HepG2 (cell line): ENCODE results near the gene TULP4. TPM values are rescaled to one million over a fixed set of nuclear protein-coding genes. Genes with fewer than 3 reads are reported as not detected.
A peak's percentile ranks its signal among the peaks of the same experiment; 100 is the strongest.

Experiments
- EED ChIP-seq: sonication (generic); formaldehyde crosslinking; IDR thresholded peaks from 2 replicates; pipeline ENCODE4 v1.5.0; 2020; ENCODE audit warnings: mild to moderate bottlenecking, missing genetic modification reagents
- HOXA5 ChIP-seq: sonication (generic); formaldehyde crosslinking; IDR thresholded peaks from 2 replicates; pipeline ENCODE4 v1.4.0; 2020; ENCODE audit warnings: missing genetic modification reagents
- MAF1 ChIP-seq: sonication (generic); formaldehyde crosslinking; IDR thresholded peaks from 2 replicates; pipeline ENCODE4 v1.5.0; 2020; ENCODE audit warnings: missing genetic modification reagents, borderline replicate concordance
- MXI1 ChIP-seq: IDR thresholded peaks from 3 replicates; pipeline ENCODE4 v1.6.1; 2012; ENCODE audit warnings: low read depth, low read length, inconsistent platforms, borderline replicate concordance
- NONO ChIP-seq, 2 experiments: fragments of 450-650 bp in 1 of 2; sonication (generic) in 1 of 2; formaldehyde crosslinking in 1 of 2; IDR thresholded peaks in 1 of 2; conservative IDR thresholded peaks in 1 of 2; 2 replicates each; pipeline versions ENCODE4 v1.6.1 to v1.8.0; 2017 to 2022; ENCODE audit warnings: mild to moderate bottlenecking in 1 of 2, missing genetic modification reagents in 1 of 2, moderate library complexity in 1 of 2
- RARA ChIP-seq: IDR thresholded peaks from 2 replicates; pipeline ENCODE4 v1.6.1; 2016; ENCODE audit warnings: missing genetic modification reagents, missing compliant biosample characterization
- RERE ChIP-seq: IDR thresholded peaks from 2 replicates; pipeline ENCODE4 v1.6.1; 2016; ENCODE audit warnings: low read depth, missing genetic modification reagents, missing compliant biosample characterization
- RFXAP ChIP-seq: sonication (generic); formaldehyde crosslinking; IDR thresholded peaks from 2 replicates; pipeline ENCODE4 v1.4.0; 2020; ENCODE audit warnings: missing genetic modification reagents, borderline replicate concordance
- RNF2 ChIP-seq: fragments of 450-650 bp; conservative IDR thresholded peaks from 2 replicates; pipeline ENCODE4 v1.6.1; 2016; ENCODE audit warnings: low read depth
- SOX6 ChIP-seq, 2 experiments: fragments of 450-650 bp in 1 of 2; sonication (generic) in 1 of 2; formaldehyde crosslinking in 1 of 2; IDR thresholded peaks; 2 replicates each; pipeline versions ENCODE4 v1.4.0 to v1.6.1; 2017 to 2020; ENCODE audit warnings: antibody characterized with exemption in 1 of 2, mild to moderate bottlenecking in 1 of 2, missing genetic modification reagents in 1 of 2
- TFDP1 ChIP-seq: IDR thresholded peaks from 2 replicates; pipeline ENCODE4 v1.6.1; 2016; ENCODE audit warnings: missing compliant biosample characterization, missing genetic modification reagents, borderline replicate concordance
- ZNF24 ChIP-seq: fragments of 450-650 bp; IDR thresholded peaks from 2 replicates; pipeline ENCODE4 v1.6.1; 2017; ENCODE audit warnings: antibody characterized with exemption, mild to moderate bottlenecking
- ZNF281 ChIP-seq: sonication (generic); formaldehyde crosslinking; IDR thresholded peaks from 2 replicates; pipeline ENCODE4 v1.4.0; 2020; ENCODE audit warnings: missing genetic modification reagents, borderline replicate concordance
- ZNF282 ChIP-seq: fragments of 450-650 bp; IDR thresholded peaks from 2 replicates; pipeline ENCODE4 v1.6.1; 2018; ENCODE audit not compliant: partially characterized antibody
- ZNF33A ChIP-seq: sonication (generic); formaldehyde crosslinking; IDR thresholded peaks from 2 replicates; pipeline ENCODE4 v1.5.1; 2020; ENCODE audit warnings: missing genetic modification reagents, mild to moderate bottlenecking, moderate library complexity, borderline replicate concordance
- ZNF556 ChIP-seq: sonication (generic); formaldehyde crosslinking; IDR thresholded peaks from 2 replicates; pipeline ENCODE4 v1.4.0; 2020; ENCODE audit warnings: mild to moderate bottlenecking, missing genetic modification reagents, borderline replicate concordance
- ZNF709 ChIP-seq: sonication (generic); formaldehyde crosslinking; IDR thresholded peaks from 2 replicates; pipeline ENCODE4 v1.5.0; 2020; ENCODE audit warnings: mild to moderate bottlenecking, missing genetic modification reagents
- ZNF781 ChIP-seq: sonication (generic); formaldehyde crosslinking; IDR thresholded peaks from 2 replicates; pipeline ENCODE4 v1.5.1; 2020; ENCODE audit warnings: borderline replicate concordance, mild to moderate bottlenecking, missing genetic modification reagents; ENCODE audit errors: not compliant biosample characterization
- polyA plus RNA-seq, 8 experiments: library from polyadenylated mRNA; depleted of rRNA in 3 of 8; stranded (reverse) in 7 of 8; unstranded in 1 of 8; fragments of >200 nt; fragmentation: Illumina TruSeq in 4 of 8; extraction: Trizol in 4 of 8; gene quantifications; 2 replicates each; pipeline versions ENCODE4 v1.2.1 to v1.2.3, GENCODE V29; 2011 to 2016; ENCODE audit warnings: low read depth in 4 of 8, missing spikeins in 1 of 8, mixed read lengths in 1 of 8; ENCODE audit not compliant: insufficient read depth in 1 of 8
- total RNA-seq, 5 experiments: library from RNA; depleted of rRNA; stranded (reverse); fragments of >200 nt; fragmentation: Illumina TruSeq; extraction: Trizol; gene quantifications; 2 replicates each; pipeline ENCODE4 v1.2.3, GENCODE V29; 2016; ENCODE audit warnings: low read depth in 1 of 5

TULP4 gene
- total and polyA plus RNA-seq, 2 of the 13 experiments (the other 11 are each of a cell fraction or from before 2014, with no cell fraction given), result 21.1 to 122 TPM

- TF ChIP-seq HOXA5 (CRISPR knock-in tag) (peak; percentile 56; the same call in 1 of the 2 replicates), MAF1 (CRISPR knock-in tag) (peak; percentile 50; the same call in 1 of the 2 replicates), MXI1 (no peak), ZNF709 (CRISPR knock-in tag) (peak; percentile 20; the same call in 1 of the 2 replicates), ZNF282 (no peak), RERE (CRISPR knock-in tag) (peak; percentile 59; the same call in 1 of the 2 replicates), ZNF24 (no peak), EED (no peak), RARA (peak; percentile 80), TFDP1 (peak; percentile 89), ZNF33A (CRISPR knock-in tag) (no peak), NONO (IDR thresholded peaks at IDR 0.05) (no peak), NONO (CRISPR knock-in tag; conservative IDR thresholded peaks at IDR 0.05) (peak; percentile 55; the same call in 1 of the 2 replicates), RFXAP (CRISPR knock-in tag) (peak; percentile 71; the same call in 1 of the 2 replicates), ZNF781 (peak; percentile 37), ZNF556 (CRISPR knock-in tag) (0 out of 2 replicates have a peak, but pooled peaks have one; percentile 57), ZNF281 (CRISPR knock-in tag) (peak; percentile 57; the same call in 1 of the 2 replicates), SOX6 (IDR thresholded peaks at IDR 0.05) (no peak), SOX6 (CRISPR knock-in tag; IDR thresholded peaks at IDR 0.05) (peak; percentile 99), RNF2 (0 out of 2 replicates have a peak, but pooled peaks have one; percentile 65)
These were observed 233.0 kb downstream of the TULP4 start (continued) for GRCh38 chr6:158545043-158545966.
